Left kidney (tissue), 2 donors: ENCODE data around the gene MGRN1. TPM values are rescaled to one million over a fixed set of nuclear protein-coding genes. Genes with fewer than 3 reads are reported as not detected.

ENCODE experiments used
- DNase-seq: peaks from one replicate; pipeline ENCODE4 v3.0.0-alpha.2; 2013
- polyA plus RNA-seq: library from polyadenylated mRNA; unstranded; fragments of 120-200 nt; gene quantifications from one replicate; pipeline ENCODE4 v1.2.1, GENCODE V29; 2013; ENCODE audit not compliant: insufficient read length

The MGRN1 gene
- polyA plus RNA-seq, 1 donor = 49.1 TPM

DNA sequence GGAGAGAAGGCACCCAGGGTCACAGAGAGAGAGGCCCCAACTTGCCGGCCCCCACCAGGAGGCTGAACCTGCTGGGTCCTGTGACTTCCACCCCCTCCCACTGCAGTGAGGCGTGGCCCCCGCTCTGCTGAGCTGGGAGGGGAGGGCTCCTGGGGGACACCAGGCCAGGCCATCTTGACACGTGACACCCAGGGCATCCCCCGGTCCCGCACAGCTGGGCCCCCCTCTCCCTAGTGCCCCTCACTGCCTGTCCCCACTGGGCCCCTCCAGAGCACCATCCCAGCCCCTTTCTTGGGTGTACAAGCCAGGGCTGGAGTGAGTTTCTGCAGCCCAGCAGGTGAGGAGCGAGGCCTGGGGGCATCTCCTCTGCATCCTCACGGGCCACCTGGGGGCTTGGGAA is 22.3 kb upstream of the MGRN1 start:
- DNase-seq = no peak

GRCh38 chr16:4603624-4604170 is 20.9 kb upstream of the MGRN1 start:
- DNase-seq = no peak

GRCh38 chr16:4604401-4604800 is 20.2 kb upstream of the MGRN1 start:
- no peak for DNase-seq

- no peak for DNase-seq
These were observed 18.3 kb upstream of the MGRN1 start for GRCh38 chr16:4606354-4606753.

GRCh38 chr16:4607841-4608703 is 16.6 kb upstream of the MGRN1 start:
- DNase-seq = no peak

DNA sequence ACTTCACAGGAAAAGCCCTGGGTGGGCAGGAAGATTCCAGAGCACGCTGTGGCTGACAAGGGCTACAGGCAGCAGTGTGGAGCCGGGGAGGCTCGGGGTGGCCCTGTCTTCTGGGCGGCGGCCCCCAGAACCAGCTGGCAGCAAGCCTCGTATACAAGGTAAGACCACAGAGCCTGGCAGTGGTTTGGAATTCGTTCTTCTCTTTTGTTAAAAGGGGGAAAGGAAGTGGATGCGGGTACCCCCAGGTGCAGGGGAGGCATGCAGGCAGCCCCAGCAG is 16.0 kb upstream of the MGRN1 start:
- DNase-seq = no peak

DNA sequence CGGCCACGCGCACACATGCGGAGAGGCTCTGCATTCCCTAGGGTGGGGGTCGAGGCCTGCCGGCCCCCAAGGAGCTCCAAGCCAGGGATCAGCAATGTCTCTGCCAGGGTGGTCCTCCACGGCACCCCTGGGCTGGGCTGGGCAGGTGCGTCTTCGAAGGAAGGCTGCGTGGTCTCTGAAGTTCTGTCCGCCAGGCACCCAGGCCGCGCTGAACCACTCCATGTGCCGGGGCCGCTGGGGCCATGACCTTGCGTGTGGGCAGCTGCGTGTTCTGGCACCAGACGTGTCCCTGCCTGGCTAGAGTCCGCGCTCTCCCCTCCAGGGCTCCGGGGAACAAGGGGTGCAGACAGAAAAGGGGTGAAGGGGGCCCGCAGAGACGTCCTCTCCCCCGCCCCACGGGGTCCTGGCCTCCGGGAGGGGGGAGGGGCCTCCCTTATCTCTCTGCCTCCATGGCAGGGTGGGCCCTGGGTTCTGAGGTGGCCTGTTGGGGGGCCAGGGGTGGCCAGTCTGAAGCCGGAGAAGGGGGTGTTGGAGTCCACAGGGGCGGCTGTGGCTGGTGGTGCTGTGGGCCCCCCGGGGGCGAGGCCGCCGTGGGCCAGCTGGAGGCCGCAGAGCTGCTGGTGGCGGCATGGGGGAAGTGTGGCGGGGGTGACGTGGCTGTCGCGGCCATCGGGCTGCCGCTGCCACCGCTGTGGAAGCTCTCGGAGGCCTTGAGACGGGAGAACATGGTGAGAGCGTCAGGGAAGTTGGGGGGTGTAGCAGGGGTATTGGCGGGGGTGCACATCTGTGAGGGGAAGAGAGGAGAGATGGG is 15.2 kb upstream of the MGRN1 start:
- DNase-seq = no peak

DNA sequence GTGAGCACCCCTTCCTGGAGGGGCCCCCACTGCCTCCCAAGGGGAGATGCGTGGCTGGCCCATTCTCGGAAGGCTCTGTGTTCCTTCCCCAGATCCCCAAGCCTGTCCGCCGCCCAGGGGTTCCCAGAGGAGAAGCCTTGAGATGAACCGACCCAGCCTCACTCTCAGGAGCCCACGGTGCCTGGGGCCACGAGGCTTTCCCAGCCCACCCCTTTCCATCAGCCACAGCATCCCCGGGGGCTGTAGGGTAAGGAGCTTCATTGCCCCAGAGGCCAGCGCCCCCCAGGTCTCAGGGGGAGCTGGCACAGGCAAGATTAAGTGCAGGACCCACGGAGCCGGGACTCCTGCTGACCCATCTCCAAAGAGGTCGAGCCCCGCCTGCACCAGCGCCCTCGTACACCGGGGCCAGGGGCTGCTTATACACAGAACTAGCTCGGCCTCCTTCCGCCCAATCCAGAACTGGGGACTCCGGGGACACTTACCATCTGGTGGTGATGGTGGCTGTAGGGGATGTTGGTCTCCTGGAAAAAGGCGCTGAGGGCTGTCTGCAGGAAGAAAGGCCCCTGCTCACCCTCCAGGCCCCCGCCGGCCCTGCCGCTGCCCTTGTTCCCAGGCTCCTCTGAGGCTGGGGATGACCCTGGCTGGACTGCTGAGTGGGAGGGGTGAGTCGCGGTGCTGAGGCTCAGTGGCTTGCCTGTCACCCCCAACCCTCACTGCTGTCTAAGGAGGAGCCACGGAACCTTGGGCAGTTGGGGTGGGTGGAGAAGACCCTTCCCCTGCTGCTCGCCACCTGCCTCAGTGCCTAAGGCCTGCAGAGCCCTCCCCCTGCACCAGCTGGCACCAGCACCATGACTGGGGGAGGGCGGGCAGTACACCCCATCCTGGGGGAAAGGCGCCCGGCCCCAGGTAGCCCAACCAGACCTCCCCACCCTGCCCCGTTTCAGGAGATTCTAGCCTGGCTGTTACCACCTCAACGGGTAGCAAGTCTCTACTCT is 14.3 kb upstream of the MGRN1 start:
- DNase-seq = no peak

GRCh38 chr16:4611337-4612021 is 13.1 kb upstream of the MGRN1 start:
- DNase-seq = no peak

GRCh38 chr16:4612474-4612931 is 12.1 kb upstream of the MGRN1 start:
- no peak for DNase-seq

- no peak for DNase-seq
These were observed 11.5 kb upstream of the MGRN1 start for GRCh38 chr16:4612977-4613635.

DNA sequence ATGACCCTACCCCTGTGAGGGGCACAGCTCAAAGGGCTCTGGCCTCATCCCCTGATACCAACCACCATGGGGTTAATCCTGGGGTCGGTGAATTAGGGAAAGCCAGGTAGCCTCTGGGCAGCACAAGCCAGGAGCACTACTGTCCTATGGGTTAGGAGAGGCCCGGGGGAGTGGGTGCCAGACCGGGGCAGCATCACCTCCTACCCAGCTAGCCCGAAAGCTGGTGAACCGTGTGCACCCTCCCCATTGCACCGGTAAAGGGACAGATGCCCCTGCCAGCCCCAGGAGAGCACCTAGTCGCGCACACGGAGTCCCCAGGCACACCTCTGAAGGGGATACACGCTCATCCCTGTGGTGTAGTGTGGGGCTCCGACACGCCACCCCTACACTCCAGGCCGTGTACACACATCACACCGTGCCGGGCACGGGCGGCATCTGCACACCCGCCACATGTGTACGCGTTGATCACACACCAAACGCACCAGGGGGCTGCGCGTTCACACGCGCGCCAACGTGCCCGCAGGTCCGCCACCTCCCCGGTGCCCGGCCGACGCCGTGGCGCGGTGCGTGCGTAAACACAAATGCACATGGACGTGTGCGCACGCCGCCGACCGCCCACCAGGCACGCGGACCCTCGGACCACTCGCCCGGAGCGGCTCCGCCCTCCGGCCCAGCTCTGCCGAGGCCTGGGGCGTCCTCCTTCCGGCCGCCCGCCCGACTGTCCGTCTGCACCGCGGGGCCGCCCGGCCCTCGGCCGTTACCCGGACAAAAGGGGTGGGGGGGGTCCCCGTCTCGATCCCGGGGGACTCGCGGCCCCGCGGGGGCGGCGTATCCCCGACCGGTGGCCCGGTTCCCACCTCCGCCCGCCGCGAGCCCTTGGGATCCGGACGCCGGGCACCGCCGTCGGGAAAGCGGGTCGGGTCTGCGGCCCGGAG is 10.7 kb upstream of the MGRN1 start:
- no peak for DNase-seq

GRCh38 chr16:4614571-4615383 is 9.8 kb upstream of the MGRN1 start, which contains the start of gene UBALD1:
TSS of gene UBALD1 (minus strand) at chr16:4614888. CDS start at chr16:4614797, 91 bp downstream.
- DNase-seq = peak; percentile 79

DNA sequence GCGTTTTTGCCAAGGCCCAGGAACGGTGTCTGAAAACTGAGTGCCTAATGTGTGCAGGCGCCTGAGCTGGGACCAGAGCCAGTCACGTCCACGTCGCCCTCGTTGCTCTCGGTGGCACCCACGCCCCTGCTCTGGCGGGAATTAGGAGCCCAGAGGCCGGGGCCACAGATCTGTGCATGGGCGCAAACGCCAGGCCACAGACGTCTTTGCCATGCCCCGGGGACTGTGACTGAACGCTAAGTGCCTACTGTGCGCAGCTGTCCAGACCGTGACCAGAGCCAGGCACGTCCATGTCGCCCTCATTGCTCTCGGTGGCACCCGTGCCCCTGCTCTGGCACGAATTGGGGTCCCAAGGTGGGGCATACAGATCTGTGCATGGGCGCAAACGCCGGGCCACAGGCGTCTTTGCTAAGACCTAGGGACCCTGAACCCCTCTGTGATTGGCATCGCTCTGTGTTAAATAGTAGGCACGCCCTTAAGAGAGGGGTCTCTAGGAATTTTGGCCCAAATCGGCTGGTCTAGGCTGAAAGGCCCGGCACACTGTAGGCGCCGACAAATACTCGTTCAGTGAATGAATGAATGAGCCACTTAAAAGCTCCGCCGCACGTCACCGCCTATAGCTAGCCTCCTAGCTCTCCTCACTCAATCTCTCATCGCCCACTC is 9.1 kb upstream of the MGRN1 start:
- DNase-seq = no peak

DNA sequence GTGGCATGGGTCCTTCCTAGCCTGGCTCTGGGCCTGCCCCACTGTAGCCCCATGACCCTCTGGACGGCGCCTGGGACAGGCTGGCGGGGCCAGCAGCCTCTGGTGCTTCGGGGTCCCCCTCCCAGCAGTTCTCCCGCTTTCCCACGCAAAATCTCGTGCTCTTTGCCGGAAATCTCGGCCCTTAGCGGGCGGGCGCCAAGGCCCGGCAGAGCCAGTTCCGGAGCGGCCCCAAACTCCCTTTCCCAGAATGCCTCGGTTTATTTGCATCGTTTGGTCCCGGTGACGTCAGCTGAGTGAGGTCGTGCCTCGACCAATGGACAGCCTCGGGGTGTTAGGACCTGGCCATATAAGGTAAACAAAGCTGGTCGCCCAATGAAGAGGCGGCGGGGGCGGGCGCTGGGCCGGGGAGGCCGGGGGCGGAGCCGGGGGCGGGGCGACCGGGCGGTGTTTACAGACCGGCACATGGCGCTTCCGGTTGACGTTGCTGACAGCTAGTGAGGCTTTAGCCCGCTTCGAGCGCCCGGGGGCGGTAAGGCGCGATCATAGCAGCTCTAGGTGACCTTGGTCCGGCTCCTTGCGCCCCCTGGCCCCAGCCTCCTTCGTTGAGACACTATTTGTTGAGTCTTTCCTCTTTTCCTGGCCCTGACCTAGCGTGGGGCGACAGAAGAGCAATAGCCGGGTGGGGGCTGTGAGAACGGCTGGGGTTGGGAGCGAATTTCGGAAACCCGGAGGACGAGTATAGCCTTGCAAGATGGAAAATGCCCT is 8.4 kb upstream of the MGRN1 start:
- DNase-seq = peak; percentile 100

DNA sequence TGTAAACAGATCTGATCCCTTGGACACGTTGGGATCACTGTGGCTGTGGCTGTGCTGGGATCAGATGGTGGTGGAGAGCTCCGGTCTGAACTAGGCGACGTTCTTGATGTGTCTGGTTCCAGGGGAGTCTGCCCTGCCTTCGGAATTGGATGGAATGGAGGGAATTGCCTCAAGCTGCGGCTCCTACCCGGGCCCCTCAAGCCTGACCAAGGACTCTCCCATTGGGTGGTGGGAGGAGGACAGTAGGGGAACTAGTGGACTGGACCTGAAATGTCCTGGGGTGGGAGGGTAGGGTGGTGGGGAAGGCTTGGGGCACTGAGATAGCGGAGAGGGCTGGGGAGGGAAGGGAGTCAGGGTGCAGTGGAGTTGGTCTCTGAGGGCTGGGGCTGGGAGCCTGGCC is 6.7 kb upstream of the MGRN1 start:
- no peak for DNase-seq
